Endothelial cell of umbilical vein (primary cell): ENCODE measurements around the gene FAM149B1. TPM values are rescaled to one million over a fixed set of nuclear protein-coding genes. Genes with fewer than 3 reads are reported as not detected.

Experiments used
- BruUV-seq: library from RNA; stranded (reverse); fragments of 400-500 nt; replicated peaks from 2 replicates; lab custom pipeline; 2021; lab: Mats Ljungman, UMichigan
- CTCF ChIA-PET: fragments of 300-600, 350-600 bp; sonication (Branson Sonifier 250); formaldehyde crosslinking; loops from one replicate; lab custom pipeline; 2021; ENCODE audit warnings: antibody characterized with exemption, inconsistent platforms; lab: Charles Lee
- POLR2A ChIA-PET: fragments of 300-600, 350-600 bp; sonication (Branson Sonifier 250); formaldehyde crosslinking; loops from one replicate; lab custom pipeline; 2021; ENCODE audit warnings: antibody characterized with exemption, inconsistent platforms; lab: Charles Lee
- DNase-seq: peaks from one replicate; pipeline ENCODE4 v3.0.0-alpha.2; 2011; ENCODE audit warnings: low read depth, low spot score
- FAIRE-seq: peaks from 2 replicates; lab custom pipeline; 2011; peaks lifted over from hg19 to GRCh38; lab: Jason Lieb, UNC
- H2AFZ ChIP-seq: 2 replicates; pipeline ENCODE4 v1.6.0; 2012; ENCODE audit warnings: low read depth, low read length, control low read depth, inconsistent platforms
- H3K27ac ChIP-seq: 2 replicates; pipeline ENCODE4 v1.5.1; 2011; ENCODE audit warnings: low read depth, mild to moderate bottlenecking, control low read depth, low read length, moderate library complexity; ENCODE audit not compliant: insufficient read depth
- H3K27me3 ChIP-seq, 2 experiments: 2 replicates each; pipeline versions ENCODE4 v1.6.0 to v1.6.1; 2011; ENCODE audit warnings: low read length in 2 of 2, mixed read lengths in 1 of 2; ENCODE audit not compliant: control insufficient read depth in 2 of 2, insufficient read depth in 2 of 2
- H3K36me3 ChIP-seq, 2 experiments: 2 replicates in 1 of 2; 3 replicates in 1 of 2; pipeline ENCODE4 v1.5.1; 2011; ENCODE audit warnings: low read length in 2 of 2, mild to moderate bottlenecking in 1 of 2, moderate library complexity in 1 of 2; ENCODE audit not compliant: control insufficient read depth in 2 of 2, insufficient read depth in 2 of 2; ENCODE audit errors: extremely low read depth in 1 of 2
- H3K4me1 ChIP-seq: 3 replicates; pipeline ENCODE4 v1.5.1; 2011; ENCODE audit warnings: mild to moderate bottlenecking, low read length; ENCODE audit not compliant: control insufficient read depth, insufficient read depth; ENCODE audit errors: extremely low read depth
- H3K4me2 ChIP-seq: 2 replicates; pipeline ENCODE4 v1.6.1; 2011; ENCODE audit warnings: low read length, control low read depth, mixed read lengths; ENCODE audit not compliant: insufficient read depth
- H3K4me3 ChIP-seq, 3 experiments: fragments of 200-600 bp in 1 of 3; sonication (generic), shearing (Covaris generic) in 1 of 3; replicated peaks in 1 of 3; 2 replicates each; pipeline ENCODE4 v1.5.1; 2011 to 2016; ENCODE audit warnings: control low read depth in 3 of 3, low read length in 3 of 3, mild to moderate bottlenecking in 2 of 3, inconsistent platforms in 1 of 3, low read depth in 1 of 3, moderate library complexity in 1 of 3; ENCODE audit not compliant: insufficient read depth in 1 of 3
- H3K79me2 ChIP-seq: 2 replicates; pipeline ENCODE4 v1.6.0; 2012; ENCODE audit warnings: low read length, inconsistent platforms; ENCODE audit not compliant: control insufficient read depth, insufficient read depth
- H3K9ac ChIP-seq: replicated peaks from 2 replicates; pipeline ENCODE3; 2011; ENCODE audit warnings: low read length, control low read depth; ENCODE audit not compliant: insufficient read depth; ENCODE audit errors: extremely low read depth
- H3K9me1 ChIP-seq: replicated peaks from 3 replicates; pipeline ENCODE4 v1.6.0; 2011; ENCODE audit warnings: mild to moderate bottlenecking, low read length; ENCODE audit not compliant: control insufficient read depth, insufficient read depth; ENCODE audit errors: extremely low read depth
- H3K9me3 ChIP-seq: replicated peaks from 2 replicates; pipeline ENCODE4 v1.5.1; 2012; ENCODE audit warnings: low read length, inconsistent platforms; ENCODE audit not compliant: control insufficient read depth, insufficient read depth
- H4K20me1 ChIP-seq: replicated peaks from 2 replicates; pipeline ENCODE3; 2011; ENCODE audit warnings: mild to moderate bottlenecking, low read length; ENCODE audit not compliant: control insufficient read depth, insufficient read depth; ENCODE audit errors: extremely low read depth
- EZH2 ChIP-seq: IDR thresholded peaks from 2 replicates; pipeline ENCODE4 v1.6.1; 2012; ENCODE audit warnings: borderline replicate concordance, low read depth, mild to moderate bottlenecking, moderate library complexity, low read length, inconsistent platforms; ENCODE audit not compliant: severe bottlenecking
- FOS ChIP-seq: IDR thresholded peaks from 2 replicates; pipeline ENCODE4 v1.6.1; 2011; ENCODE audit warnings: mild to moderate bottlenecking, low read length, moderate library complexity, borderline replicate concordance; ENCODE audit not compliant: insufficient read depth
- GATA2 ChIP-seq: IDR thresholded peaks from 2 replicates; pipeline ENCODE4 v1.7.0; 2011; ENCODE audit warnings: low read depth, mild to moderate bottlenecking, moderate library complexity, mixed read lengths, low read length; ENCODE audit not compliant: insufficient read length, insufficient read depth
- JUN ChIP-seq: IDR thresholded peaks from 2 replicates; pipeline ENCODE4 v1.6.1; 2011; ENCODE audit warnings: borderline replicate concordance, low read depth; ENCODE audit not compliant: insufficient read length, insufficient read depth
- MYC ChIP-seq: IDR thresholded peaks from one replicate; pipeline ENCODE4 v1.6.1; 2011; ENCODE audit warnings: mild to moderate bottlenecking, low read depth, low read length
- POLR2A ChIP-seq: IDR thresholded peaks from 2 replicates; pipeline ENCODE4 v1.6.1; 2012; ENCODE audit warnings: low read depth, mild to moderate bottlenecking, control low read depth, low read length
- POLR2AphosphoS5 ChIP-seq: IDR thresholded peaks from 2 replicates; pipeline ENCODE4 v1.6.1; 2012; ENCODE audit warnings: low read depth, mild to moderate bottlenecking, control low read depth, low read length, moderate library complexity; ENCODE audit not compliant: insufficient read depth
- dilution Hi-C: fragments of 300-500 bp; cut with MboI; formaldehyde crosslinking; loops from one replicate; pipeline ENCODE4 v1.15.0; 2019; ENCODE audit warnings: low sequenced_read_pairs; ENCODE audit not compliant: extremely low pct_ligation_motif_present
- intact Hi-C: fragments of 100-400 bp; cut with micrococcal nuclease; formaldehyde crosslinking; loops from one replicate; pipeline ENCODE4 v1.10.0; 2022
- polyA plus RNA-seq, 4 experiments: library from polyadenylated mRNA; depleted of rRNA in 3 of 4; stranded (reverse) in 3 of 4; unstranded in 1 of 4; fragments of >200 nt; gene quantifications; 2 replicates each; pipeline versions ENCODE4 v1.2.1 to v1.2.3, GENCODE V29; 2011 to 2012; ENCODE audit warnings: missing spikeins in 1 of 4
- total RNA-seq: library from RNA; stranded (reverse); gene quantifications from 2 replicates; pipeline ENCODE4 v1.2.3, GENCODE V29; 2021
- TF ChIP-seq, protein P1 (sequence below), 2 donors: IDR thresholded peaks; 1 replicate in 1 of 2; 2 replicates in 1 of 2; pipeline ENCODE4 v1.5.1; 2011; ENCODE audit warnings: low read length in 2 of 2, mild to moderate bottlenecking in 2 of 2, moderate library complexity in 2 of 2, control low read depth in 1 of 2, inconsistent platforms in 1 of 2, low read depth in 1 of 2; ENCODE audit not compliant: insufficient read depth in 1 of 2; ENCODE audit errors: extremely low read depth in 1 of 2
- TF ChIP-seq, protein P2 (sequence below): IDR thresholded peaks from 2 replicates; pipeline ENCODE4 v1.6.1; 2011; ENCODE audit not compliant: insufficient read depth, insufficient read length

Gene FAM149B1
- total and polyA plus RNA-seq, 2 donors (not counting 3 experiments of a cell fraction or from before 2014, with no cell fraction given), result 19.5 to 26.7 TPM

- Histone ChIP-seq H3K9ac (no peak overlapping the region), H3K4me2 (no peak overlapping the region), H3K79me2 (no peaks in the 10 kb centered on the region), H3K4me3 (no peak overlapping the region), H4K20me1 (no peaks in the 10 kb centered on the region), H3K27me3 (no peaks in the 10 kb centered on the region), H3K9me3 (no peaks in the 10 kb centered on the region), H3K27ac (no peak overlapping the region), H2AFZ (no peak overlapping the region), H3K4me1 (peaks cover 12% of the 10 kb centered on the region), H3K36me3 (peaks cover 0 to 1% of the 10 kb centered on the region in 2 experiments), H3K9me1 (no peaks in the 10 kb centered on the region)
- FAIRE-seq (no peak), DNase-seq (no peak)
- TF ChIP-seq EZH2 (no peak), POLR2A (no peak), POLR2AphosphoS5 (no peak), GATA2 (no peak), FOS (no peak), MYC (no peak), JUN (no peak)
- TF ChIP-seq, protein P1, sequence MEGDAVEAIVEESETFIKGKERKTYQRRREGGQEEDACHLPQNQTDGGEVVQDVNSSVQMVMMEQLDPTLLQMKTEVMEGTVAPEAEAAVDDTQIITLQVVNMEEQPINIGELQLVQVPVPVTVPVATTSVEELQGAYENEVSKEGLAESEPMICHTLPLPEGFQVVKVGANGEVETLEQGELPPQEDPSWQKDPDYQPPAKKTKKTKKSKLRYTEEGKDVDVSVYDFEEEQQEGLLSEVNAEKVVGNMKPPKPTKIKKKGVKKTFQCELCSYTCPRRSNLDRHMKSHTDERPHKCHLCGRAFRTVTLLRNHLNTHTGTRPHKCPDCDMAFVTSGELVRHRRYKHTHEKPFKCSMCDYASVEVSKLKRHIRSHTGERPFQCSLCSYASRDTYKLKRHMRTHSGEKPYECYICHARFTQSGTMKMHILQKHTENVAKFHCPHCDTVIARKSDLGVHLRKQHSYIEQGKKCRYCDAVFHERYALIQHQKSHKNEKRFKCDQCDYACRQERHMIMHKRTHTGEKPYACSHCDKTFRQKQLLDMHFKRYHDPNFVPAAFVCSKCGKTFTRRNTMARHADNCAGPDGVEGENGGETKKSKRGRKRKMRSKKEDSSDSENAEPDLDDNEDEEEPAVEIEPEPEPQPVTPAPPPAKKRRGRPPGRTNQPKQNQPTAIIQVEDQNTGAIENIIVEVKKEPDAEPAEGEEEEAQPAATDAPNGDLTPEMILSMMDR (IDR thresholded peaks at IDR 0.05; ENCODE audit: extremely low read depth in 1 of 2, insufficient read depth in 1 of 2, low read depth in 1 of 2, low read length in 2 of 2), result no peak
- TF ChIP-seq, protein P2, sequence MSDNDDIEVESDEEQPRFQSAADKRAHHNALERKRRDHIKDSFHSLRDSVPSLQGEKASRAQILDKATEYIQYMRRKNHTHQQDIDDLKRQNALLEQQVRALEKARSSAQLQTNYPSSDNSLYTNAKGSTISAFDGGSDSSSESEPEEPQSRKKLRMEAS, result no peak
- POLR2A ChIA-PET, result interaction anchor here (0.6 kb wide), 1 partner anchor 43 kb away, joined by 3 read pairs; no protein-coding TSS in a partner anchor
- intact Hi-C loops (loop anchor here (2.0 kb wide), 1 partner anchor 23 kb away; the partner anchor contains the start of gene P4HA1), dilution Hi-C loops (no loop called here)
- CTCF ChIA-PET, result no interaction called here
- no TSS peak for BruUV-seq
Measured at GRCh38 chr10:73119952-73120351, 48.0 kb upstream of the FAM149B1 start.
